WERI-Rb-1 (cell line): Measurements from ENCODE around the gene MANBA.

Experiments
- DNase-seq: peaks from one replicate; pipeline ENCODE4 v3.0.0-alpha.2; 2020
- H3K27ac ChIP-seq: fragments of 250-450 bp; sonication (Bioruptor Pico); 2 replicates; pipeline ENCODE4 v1.5.1; 2020; ENCODE audit warnings: mild to moderate bottlenecking, moderate library complexity
- H3K27me3 ChIP-seq: fragments of 250-450 bp; sonication (Bioruptor Pico); 2 replicates; pipeline ENCODE4 v1.5.1; 2021; ENCODE audit warnings: mild to moderate bottlenecking, low read depth, moderate library complexity; ENCODE audit not compliant: insufficient read depth, severe bottlenecking
- H3K36me3 ChIP-seq: fragments of 250-450 bp; sonication (Bioruptor Pico); 2 replicates; pipeline ENCODE4 v1.5.1; 2020; ENCODE audit warnings: mild to moderate bottlenecking, moderate library complexity
- H3K4me3 ChIP-seq: 2 replicates; pipeline ENCODE4 v1.5.1; 2011; ENCODE audit warnings: low read depth, mild to moderate bottlenecking, control low read depth, low read length
- H3K9me3 ChIP-seq: fragments of 250-450 bp; sonication (Bioruptor Pico); 2 replicates; pipeline ENCODE4 v1.5.1; 2021; ENCODE audit warnings: mild to moderate bottlenecking, moderate library complexity; ENCODE audit not compliant: severe bottlenecking
- TF ChIP-seq, protein P1 (sequence below): IDR thresholded peaks from 2 replicates; pipeline ENCODE4 v1.5.1; 2011; ENCODE audit warnings: low read depth, mild to moderate bottlenecking, control low read depth, inconsistent platforms, low read length

Gene MANBA

DNA sequence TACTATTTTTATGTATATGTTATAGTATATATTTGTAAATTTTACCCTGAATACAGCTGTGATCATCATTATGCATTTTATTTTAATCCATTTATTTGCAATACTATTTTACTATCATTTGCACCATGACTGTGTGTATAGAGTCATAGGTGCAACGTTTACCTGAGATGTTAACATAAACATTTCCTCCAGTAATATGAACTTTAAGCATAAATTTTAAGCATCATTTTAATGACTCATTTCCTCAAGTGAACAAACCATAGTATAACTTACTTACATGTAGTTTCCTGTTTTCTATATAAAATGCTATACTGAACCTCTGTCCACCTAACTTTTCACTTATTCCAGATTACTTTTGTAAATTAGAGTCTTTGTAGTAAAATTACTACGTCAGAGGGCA, 166.8 kb downstream of the MANBA start:
- H3K9me3 ChIP-seq, result peaks cover 2% of the 10 kb centered on the region
- TF ChIP-seq, protein P1, sequence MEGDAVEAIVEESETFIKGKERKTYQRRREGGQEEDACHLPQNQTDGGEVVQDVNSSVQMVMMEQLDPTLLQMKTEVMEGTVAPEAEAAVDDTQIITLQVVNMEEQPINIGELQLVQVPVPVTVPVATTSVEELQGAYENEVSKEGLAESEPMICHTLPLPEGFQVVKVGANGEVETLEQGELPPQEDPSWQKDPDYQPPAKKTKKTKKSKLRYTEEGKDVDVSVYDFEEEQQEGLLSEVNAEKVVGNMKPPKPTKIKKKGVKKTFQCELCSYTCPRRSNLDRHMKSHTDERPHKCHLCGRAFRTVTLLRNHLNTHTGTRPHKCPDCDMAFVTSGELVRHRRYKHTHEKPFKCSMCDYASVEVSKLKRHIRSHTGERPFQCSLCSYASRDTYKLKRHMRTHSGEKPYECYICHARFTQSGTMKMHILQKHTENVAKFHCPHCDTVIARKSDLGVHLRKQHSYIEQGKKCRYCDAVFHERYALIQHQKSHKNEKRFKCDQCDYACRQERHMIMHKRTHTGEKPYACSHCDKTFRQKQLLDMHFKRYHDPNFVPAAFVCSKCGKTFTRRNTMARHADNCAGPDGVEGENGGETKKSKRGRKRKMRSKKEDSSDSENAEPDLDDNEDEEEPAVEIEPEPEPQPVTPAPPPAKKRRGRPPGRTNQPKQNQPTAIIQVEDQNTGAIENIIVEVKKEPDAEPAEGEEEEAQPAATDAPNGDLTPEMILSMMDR, result no peak
- no peak for DNase-seq
- H3K27me3 ChIP-seq, result no peaks in the 10 kb centered on the region
- no peak overlapping the region for H3K27ac ChIP-seq
- peaks cover 26% of the 10 kb centered on the region for H3K36me3 ChIP-seq
- no peak overlapping the region for H3K4me3 ChIP-seq

DNA sequence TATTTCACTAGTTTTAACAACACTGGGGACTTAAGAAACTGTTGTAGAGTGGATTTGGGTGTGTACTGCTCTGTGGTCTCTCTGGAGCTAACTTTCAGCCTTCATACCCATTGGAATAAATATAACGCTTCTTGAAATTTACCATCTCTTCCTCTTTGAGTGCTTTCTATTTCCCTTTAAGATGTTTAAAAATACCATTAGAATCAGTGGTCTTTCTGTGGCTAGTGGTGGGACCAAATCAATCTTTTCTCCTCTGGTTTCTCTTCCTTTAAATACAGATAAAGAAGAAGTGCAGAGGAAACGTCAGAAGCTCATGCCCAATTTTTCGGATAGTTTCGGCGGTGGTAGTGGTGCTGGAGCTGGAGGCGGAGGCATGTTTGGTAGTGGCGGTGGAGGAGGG, 167.6 kb downstream of the MANBA start:
- Histone ChIP-seq H3K4me3 (no peak overlapping the region), H3K27ac (no peak overlapping the region), H3K27me3 (no peaks in the 10 kb centered on the region), H3K36me3 (peaks cover 22% of the 10 kb centered on the region), H3K9me3 (peaks cover 2% of the 10 kb centered on the region)
- TF ChIP-seq, protein P1, result no peak
- DNase-seq, result no peak

DNA sequence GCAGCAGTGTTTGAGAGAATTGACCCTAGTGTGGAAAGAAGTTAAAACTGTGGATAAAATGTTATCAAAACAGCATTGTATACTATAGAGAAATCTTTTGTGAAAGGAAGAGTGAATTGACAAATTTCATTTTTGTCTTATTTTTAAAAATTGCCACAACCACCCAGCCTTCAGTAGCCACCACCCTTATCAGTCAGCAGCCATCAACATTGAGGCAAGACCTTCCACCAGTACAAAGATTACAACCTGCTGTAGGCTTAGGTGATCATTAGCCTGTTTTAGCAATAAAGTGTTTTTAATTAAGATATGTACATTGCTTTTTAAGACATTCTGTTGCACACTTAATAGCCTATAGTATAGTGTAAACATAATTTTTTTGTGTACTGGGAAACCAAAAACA, 168.5 kb downstream of the MANBA start:
- no peaks in the 10 kb centered on the region for H3K27me3 ChIP-seq
- H3K9me3 ChIP-seq, result peaks cover 2% of the 10 kb centered on the region
- no peak for DNase-seq
- no peak overlapping the region for H3K4me3 ChIP-seq
- H3K36me3 ChIP-seq, result peaks cover 13% of the 10 kb centered on the region
- H3K27ac ChIP-seq, result no peak overlapping the region
- TF ChIP-seq, protein P1, result no peak

DNA sequence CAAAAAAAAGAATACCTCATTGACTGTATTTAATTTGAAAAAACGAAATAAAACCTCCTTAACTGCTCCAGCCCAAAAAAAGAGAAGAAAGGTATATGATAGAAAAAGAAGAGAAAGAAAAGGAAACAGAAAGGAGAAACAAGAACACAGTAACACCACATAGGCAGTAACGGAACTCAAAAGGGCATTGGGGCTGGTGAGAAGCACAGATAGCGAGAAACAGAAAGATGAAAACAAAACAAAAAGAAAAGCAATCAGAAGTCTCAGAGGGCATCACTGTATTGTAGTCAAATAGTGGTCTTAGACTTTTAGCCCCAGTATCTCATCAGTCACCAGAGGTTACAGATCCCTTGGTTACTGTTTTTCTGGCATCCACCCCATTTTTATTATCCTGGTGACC, 171.0 kb downstream of the MANBA start:
- no peak overlapping the region for H3K4me3 ChIP-seq
- H3K27ac ChIP-seq, result no peak overlapping the region
- DNase-seq, result no peak
- no peaks in the 10 kb centered on the region for H3K27me3 ChIP-seq
- no peaks in the 10 kb centered on the region for H3K36me3 ChIP-seq
- H3K9me3 ChIP-seq, result peaks cover 2% of the 10 kb centered on the region
- TF ChIP-seq, protein P1, result no peak

DNA sequence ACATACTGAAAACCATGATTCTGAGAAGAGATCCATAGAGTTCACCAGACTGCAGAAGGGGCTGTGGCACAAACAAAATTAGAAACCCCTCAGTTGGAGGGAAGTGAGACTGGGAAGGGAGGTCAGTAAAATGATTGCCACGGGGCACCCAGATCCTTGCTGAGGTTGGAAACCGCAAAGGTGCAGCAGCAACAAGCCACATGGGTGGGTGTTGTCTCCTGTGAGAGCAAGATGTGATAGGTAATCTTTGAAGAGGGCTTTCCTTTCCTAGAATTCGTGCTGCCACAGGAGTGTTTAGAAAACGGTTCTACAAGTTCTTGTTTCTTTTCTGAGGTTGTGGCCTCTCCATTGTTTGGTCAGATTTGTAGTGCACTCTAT, 174.1 kb downstream of the MANBA start:
- TF ChIP-seq, protein P1, result no peak
- Histone ChIP-seq H3K9me3 (peaks cover 2% of the 10 kb centered on the region), H3K36me3 (peaks cover 6% of the 10 kb centered on the region), H3K27me3 (no peaks in the 10 kb centered on the region), H3K4me3 (no peak overlapping the region), H3K27ac (no peak overlapping the region)
- DNase-seq, result no peak

DNA sequence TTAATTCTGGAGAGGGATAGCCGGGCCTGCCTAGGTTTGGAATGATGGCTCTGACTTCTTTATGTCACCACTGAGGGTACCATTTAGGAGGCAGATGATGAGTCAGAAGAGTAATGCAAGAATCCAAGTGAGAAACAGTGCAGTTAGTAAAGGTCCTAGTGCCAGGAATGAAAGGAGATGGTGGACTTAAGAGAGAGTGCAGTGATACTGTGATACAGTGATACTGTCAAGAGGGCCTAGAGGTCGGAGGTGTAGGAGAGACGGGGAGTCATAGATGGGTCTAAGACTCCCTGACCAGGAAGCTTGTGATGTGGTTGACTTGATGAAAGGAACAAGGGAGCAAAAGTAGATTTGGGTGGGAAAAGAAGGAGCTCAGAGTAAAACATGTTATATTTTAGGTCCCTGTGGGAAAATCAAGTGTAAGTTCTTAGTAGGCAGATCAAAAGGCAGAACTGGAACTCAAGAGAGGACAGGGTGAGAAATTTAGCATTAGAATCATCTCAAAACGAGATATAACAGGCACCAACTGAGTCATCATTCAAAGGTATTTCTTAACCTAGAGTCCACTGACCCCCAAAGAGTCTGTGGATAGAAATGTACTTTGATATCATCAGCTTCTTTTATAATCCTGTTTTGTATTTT, 174.6 kb downstream of the MANBA start:
- Histone ChIP-seq H3K4me3 (no peak overlapping the region), H3K9me3 (no peaks in the 10 kb centered on the region), H3K27ac (no peak overlapping the region), H3K27me3 (no peaks in the 10 kb centered on the region), H3K36me3 (peaks cover 6% of the 10 kb centered on the region)
- DNase-seq, result no peak
- TF ChIP-seq, protein P1, result no peak
